ENCODE measurements around the gene ADD1. TPM values are rescaled to one million over a fixed set of nuclear protein-coding genes. Genes with fewer than 3 reads are reported as not detected.
A peak's percentile ranks its signal among the peaks of the same experiment; 100 is the strongest.

Gene ADD1
- total RNA-seq, 2 experiments from 2014 or later, result 266 to 277 TPM

- Mint-ChIP-seq H3K36me3 (ENCODE audit: low read depth) (no peaks in the 10 kb centered on the region), H3K27ac (no peak overlapping the region), H3K4me1 (peaks cover 50% of the 10 kb centered on the region), H3K4me3 (peak overlapping the region; percentile 65), H3K27me3 (no peaks in the 10 kb centered on the region), H3K9me3 (no peaks in the 10 kb centered on the region)
- POLR2A ChIA-PET, result interaction anchor here (0.9 to 6.3 kb wide), 2 partner anchors 11 to 134 kb away, joined by 3 to 86 read pairs; no protein-coding TSS in a partner anchor
- CTCF ChIA-PET, result interaction anchor here (1.6 to 1.7 kb wide), 2 partner anchors 37 to 135 kb away, joined by 3 to 4 read pairs; no protein-coding TSS in a partner anchor
- no peak for DNase-seq
Measured at GRCh38 chr4:2800691-2801596, 42.7 kb upstream of the ADD1 start.

GRCh38 chr4:2802618-2803531 lies 40.8 kb upstream of the ADD1 start:
- POLR2A ChIA-PET, result interaction anchor here (0.6 to 1.4 kb wide), 2 partner anchors 10 to 71 kb away, joined by 3 to 4 read pairs; no protein-coding TSS in a partner anchor
- peaks cover 38% of the 10 kb centered on the region for H3K4me1 Mint-ChIP-seq
- H3K9me3 Mint-ChIP-seq, result no peaks in the 10 kb centered on the region
- peaks cover 3% of the 10 kb centered on the region for H3K36me3 Mint-ChIP-seq (ENCODE audit: low read depth)
- H3K4me3 Mint-ChIP-seq, result no peak overlapping the region
- no peak for DNase-seq
- CTCF ChIA-PET, result interaction anchor here (1.1 kb wide), 1 partner anchor 151 kb away, joined by 3 read pairs; no protein-coding TSS in a partner anchor
- no peak overlapping the region for H3K27ac Mint-ChIP-seq
- H3K27me3 Mint-ChIP-seq, result no peaks in the 10 kb centered on the region

GRCh38 chr4:2803624-2804448 lies 39.8 kb upstream of the ADD1 start:
- H3K9me3 Mint-ChIP-seq, result no peaks in the 10 kb centered on the region
- H3K27ac Mint-ChIP-seq, result no peak overlapping the region
- ChIA-PET CTCF (interaction anchor here (0.5 to 1.1 kb wide), 2 partner anchors 92 to 150 kb away, joined by 3 to 4 read pairs; no protein-coding TSS in a partner anchor), POLR2A (interaction anchor here (0.6 to 1.4 kb wide), 3 partner anchors 9 to 70 kb away, joined by 3 to 4 read pairs (median 3); no protein-coding TSS in a partner anchor)
- no peaks in the 10 kb centered on the region for H3K27me3 Mint-ChIP-seq
- H3K4me1 Mint-ChIP-seq, result peaks cover 29% of the 10 kb centered on the region
- no peak overlapping the region for H3K4me3 Mint-ChIP-seq
- DNase-seq, result no peak
- H3K36me3 Mint-ChIP-seq (ENCODE audit: low read depth), result peaks cover 3% of the 10 kb centered on the region

- ChIA-PET POLR2A (interaction anchor here (0.8 to 1.4 kb wide), 2 partner anchors 8 to 15 kb away, joined by 3 to 4 read pairs; no protein-coding TSS in a partner anchor), CTCF (interaction anchor here (0.5 kb wide), 1 partner anchor 91 kb away, joined by 4 read pairs; no protein-coding TSS in a partner anchor)
- Mint-ChIP-seq H3K27me3 (no peaks in the 10 kb centered on the region), H3K27ac (no peak overlapping the region), H3K4me1 (peaks cover 22% of the 10 kb centered on the region), H3K9me3 (no peaks in the 10 kb centered on the region), H3K4me3 (no peak overlapping the region), H3K36me3 (ENCODE audit: low read depth) (peaks cover 3% of the 10 kb centered on the region)
- no peak for DNase-seq
Measured at GRCh38 chr4:2804449-2804972, 39.1 kb upstream of the ADD1 start.

GRCh38 chr4:2804973-2805501 lies 38.6 kb upstream of the ADD1 start:
- no peak for DNase-seq
- no peak overlapping the region for H3K4me3 Mint-ChIP-seq
- H3K27me3 Mint-ChIP-seq, result no peaks in the 10 kb centered on the region
- ChIA-PET POLR2A (no interaction called here), CTCF (no interaction called here)
- peaks cover 3% of the 10 kb centered on the region for H3K36me3 Mint-ChIP-seq (ENCODE audit: low read depth)
- H3K4me1 Mint-ChIP-seq, result peaks cover 19% of the 10 kb centered on the region
- H3K27ac Mint-ChIP-seq, result no peak overlapping the region
- no peaks in the 10 kb centered on the region for H3K9me3 Mint-ChIP-seq

GRCh38 chr4:2805712-2806389 lies 37.8 kb upstream of the ADD1 start:
- Mint-ChIP-seq H3K4me3 (no peak overlapping the region), H3K36me3 (ENCODE audit: low read depth) (peaks cover 3% of the 10 kb centered on the region)
- CTCF ChIA-PET, result no interaction called here

GRCh38 chr4:2806390-2807355 lies 37.0 kb upstream of the ADD1 start:
- H3K4me1 Mint-ChIP-seq, result peaks cover 18% of the 10 kb centered on the region
- no peak overlapping the region for H3K27ac Mint-ChIP-seq
- no peak for DNase-seq
- no peaks in the 10 kb centered on the region for H3K27me3 Mint-ChIP-seq
- ChIA-PET CTCF (no interaction called here), POLR2A (no interaction called here)
- H3K36me3 Mint-ChIP-seq (ENCODE audit: low read depth), result peaks cover 3% of the 10 kb centered on the region
- H3K9me3 Mint-ChIP-seq, result no peaks in the 10 kb centered on the region
- no peak overlapping the region for H3K4me3 Mint-ChIP-seq

More at GRCh38 chr4:2805712-2806389, 37.8 kb upstream of the ADD1 start:
- POLR2A ChIA-PET, result no interaction called here
- Mint-ChIP-seq H3K4me1 (peaks cover 18% of the 10 kb centered on the region), H3K27me3 (no peaks in the 10 kb centered on the region), H3K27ac (no peak overlapping the region), H3K9me3 (no peaks in the 10 kb centered on the region)
- no peak for DNase-seq

- no peaks in the 10 kb centered on the region for H3K9me3 Mint-ChIP-seq
- H3K27ac Mint-ChIP-seq, result no peak overlapping the region
- H3K36me3 Mint-ChIP-seq (ENCODE audit: low read depth), result peaks cover 9% of the 10 kb centered on the region
- no peak for DNase-seq
- H3K27me3 Mint-ChIP-seq, result no peaks in the 10 kb centered on the region
- POLR2A ChIA-PET, result interaction anchor here (1.2 kb wide), 1 partner anchor 11 kb away, joined by 3 read pairs; no protein-coding TSS in a partner anchor
- H3K4me1 Mint-ChIP-seq, result peaks cover 20% of the 10 kb centered on the region
- H3K4me3 Mint-ChIP-seq, result no peak overlapping the region
- CTCF ChIA-PET, result no interaction called here
Measured at GRCh38 chr4:2807571-2807970, 36.1 kb upstream of the ADD1 start.

GRCh38 chr4:2808001-2808400 lies 35.6 kb upstream of the ADD1 start:
- no peak for DNase-seq
- no peak overlapping the region for H3K4me3 Mint-ChIP-seq
- H3K9me3 Mint-ChIP-seq, result no peaks in the 10 kb centered on the region
- H3K36me3 Mint-ChIP-seq (ENCODE audit: low read depth), result peaks cover 14% of the 10 kb centered on the region
- ChIA-PET CTCF (no interaction called here), POLR2A (interaction anchor here (1.2 kb wide), 1 partner anchor 11 kb away, joined by 3 read pairs; no protein-coding TSS in a partner anchor)
- H3K27ac Mint-ChIP-seq, result no peak overlapping the region
- H3K27me3 Mint-ChIP-seq, result no peaks in the 10 kb centered on the region
- H3K4me1 Mint-ChIP-seq, result peaks cover 24% of the 10 kb centered on the region

GRCh38 chr4:2809610-2810180 lies 33.9 kb upstream of the ADD1 start:
- Mint-ChIP-seq H3K9me3 (no peaks in the 10 kb centered on the region), H3K4me1 (peaks cover 38% of the 10 kb centered on the region), H3K4me3 (no peak overlapping the region), H3K27me3 (no peaks in the 10 kb centered on the region), H3K36me3 (ENCODE audit: low read depth) (peaks cover 31% of the 10 kb centered on the region), H3K27ac (no peak overlapping the region)
- ChIA-PET CTCF (no interaction called here), POLR2A (interaction anchor here (1.0 to 6.5 kb wide), 5 partner anchors 11 to 144 kb away, joined by 3 to 86 read pairs (median 3); partner anchors contain the start of gene TNIP2)
- no peak for DNase-seq

Measured in activated CD4-positive, alpha-beta memory T cell treated with anti-CD3 and anti-CD28 coated beads, Interleukin-2, amount 10 ng/mL, durations not matched to agents 7 days and 5 days (primary cell).